Ovary (tissue), 9 donors: Measurements from ENCODE around the gene PPP4C. TPM values are rescaled to one million over a fixed set of nuclear protein-coding genes. Genes with fewer than 3 reads are reported as not detected.
"Not testable (repeated sequence)": the region's sequence is repeated elsewhere in the genome, so short reads cannot be mapped to it uniquely, and the experiment has no call there.

Experiments
- DNase-seq, 5 donors: peaks; one replicate each; pipeline ENCODE4 v3.0.0-alpha.2; 2019 to 2020
- H3K27ac ChIP-seq, 2 donors: fragments of 200-600 bp; one replicate each; pipeline versions ENCODE4 v1.5.1 to v1.8.0; 2019 to 2022
- H3K27me3 ChIP-seq: fragments of 200-600 bp; one replicate; pipeline ENCODE4 v1.8.0; 2022
- H3K36me3 ChIP-seq: fragments of 200-600 bp; sonication (generic); one replicate; pipeline ENCODE4 v1.5.1; 2019
- H3K4me1 ChIP-seq: one replicate; pipeline ENCODE4 v1.8.1; 2013; ENCODE audit warnings: mild to moderate bottlenecking, moderate library complexity; ENCODE audit not compliant: insufficient read depth
- H3K4me3 ChIP-seq: fragments of 200-600 bp; sonication (generic); one replicate; pipeline ENCODE4 v1.5.1; 2017
- H3K9me3 ChIP-seq, 2 donors: fragments of 200-600 bp in 1 of 2; sonication (generic) in 1 of 2; one replicate each; pipeline versions ENCODE4 v1.5.1 to v1.8.1; 2013 to 2019; ENCODE audit warnings: mild to moderate bottlenecking in 1 of 2, moderate library complexity in 1 of 2
- CTCF ChIP-seq, 3 donors: fragments of 450-650 bp in 2 of 3; fragments of 200-600 bp in 1 of 3; IDR thresholded peaks; one replicate each; pipeline versions ENCODE4 v1.5.1 to v1.8.0; 2016 to 2022; ENCODE audit warnings: antibody characterized with exemption in 3 of 3, mild to moderate bottlenecking in 1 of 3
- EP300 ChIP-seq: sonication (generic); formaldehyde crosslinking; IDR thresholded peaks from one replicate; pipeline ENCODE4 v1.6.1; 2017; ENCODE audit warnings: antibody characterized with exemption
- POLR2A ChIP-seq: fragments of 450-650 bp; IDR thresholded peaks from one replicate; pipeline ENCODE4 v1.6.1; 2017; ENCODE audit warnings: antibody characterized with exemption, mild to moderate bottlenecking, moderate library complexity
- WGBS, 3 donors: extraction: QIAGEN DNeasy Blood & Tissue Kit in 1 of 3; methylation state at CpG; one replicate each; pipeline versions ENCODE4 v1.1.5 to v1.1.7; 2013 to 2017; 5-methylcytosine and 5-hydroxymethylcytosine counted together
- intact Hi-C, 4 donors: fragments of 100-400 bp; cut with DNase I; formaldehyde crosslinking; loops; one replicate each; pipeline versions ENCODE4 v1.11.0 to v1.15.1; 2022 to 2023
- polyA plus RNA-seq, 2 donors: library from polyadenylated mRNA; stranded (reverse); fragments of 200-250 nt in 1 of 2; fragments of 350-450 nt in 1 of 2; fragmentation: Illumina TruSeq in 1 of 2; extraction: RNeasy Lipid Tissue Mini Kit (QIAGEN cat#74804) in 1 of 2; gene quantifications; one replicate each; pipeline ENCODE4 v1.2.3, GENCODE V29; 2013 to 2014
- total RNA-seq, 7 donors: library from RNA; depleted of rRNA in 2 of 7; stranded (reverse); fragments of >200 nt in 2 of 7; fragmentation: NEBNext Ultra II Directional in 3 of 7; extraction: Animal tissue kit (Norgen Biotek cat#: 25700) in 3 of 7; gene quantifications; one replicate each; pipeline versions ENCODE4 v1.1.0 to v1.2.4, GENCODE V29; 2016 to 2023
- donor health status: DM: no; HTN: no; CAD: no; lungs with moderate emphysema.
- donor health status: DM: no; HTN: no; CAD: no.
- donor health status: Bipolar disorder and iron deficiency.
- donor health status: DM: yes; HTN: yes; CAD: no.
- donor health status: DM: no; HTN: no; CAD: no.
- donor health status: DM: yes; HTN: yes; CAD: no.

PPP4C gene
- total and polyA plus RNA-seq, 9 donors, result 13.7 to 58.8 (median 49.1) TPM

GRCh38 chr16:30113711-30114333 is 38.0 kb downstream of the PPP4C start:
- intact Hi-C loops, result no loop called here

GRCh38 chr16:30114411-30114810 is 38.6 kb downstream of the PPP4C start:
- Histone ChIP-seq H3K4me1 (no peaks in the 10 kb centered on the region), H3K27ac (no peak overlapping the region), H3K4me3 (no peak overlapping the region), H3K27me3 (no peaks in the 10 kb centered on the region), H3K36me3 (no peaks in the 10 kb centered on the region), H3K9me3 (no peaks in the 10 kb centered on the region)
- TF ChIP-seq CTCF (IDR thresholded peaks at IDR 0.05) (no peak), POLR2A (no peak), EP300 (no peak)
- intact Hi-C loops, result no loop called here
- DNase-seq, result no peak
- WGBS, 3 donors, result 59 to 64% (median 61%) methylated on average over 11 of the region's 11 CpGs

More at GRCh38 chr16:30113711-30114333, 38.0 kb downstream of the PPP4C start:
- Histone ChIP-seq H3K27ac (no peak overlapping the region), H3K4me3 (no peak overlapping the region), H3K36me3 (no peaks in the 10 kb centered on the region), H3K4me1 (no peaks in the 10 kb centered on the region), H3K9me3 (no peaks in the 10 kb centered on the region), H3K27me3 (no peaks in the 10 kb centered on the region)
- WGBS, 3 donors, result 80 to 86% (median 82%) methylated on average over 18 to 20 of the region's 20 CpGs
- TF ChIP-seq EP300 (no peak), CTCF (IDR thresholded peaks at IDR 0.05) (no peak)
- DNase-seq, result no peak

GRCh38 chr16:30114833-30115232 is 39.0 kb downstream of the PPP4C start:
- H3K4me1 ChIP-seq, DNase-seq, H3K27ac ChIP-seq, intact Hi-C loops, H3K36me3 ChIP-seq, H3K9me3 ChIP-seq, H3K27me3 ChIP-seq, H3K4me3 ChIP-seq: not testable (repeated sequence)
- 86 to 90% (median 90%) methylated on average over 7 of the region's 7 CpGs for WGBS, 3 donors

GRCh38 chr16:30115238-30115637 is 39.4 kb downstream of the PPP4C start:
- no peak for DNase-seq
- 92 to 96% (median 92%) methylated on average over 7 of the region's 7 CpGs for WGBS, 3 donors
- H3K9me3 ChIP-seq, result no peaks in the 10 kb centered on the region
- no peak overlapping the region for H3K27ac ChIP-seq
- no peaks in the 10 kb centered on the region for H3K36me3 ChIP-seq
- H3K4me1 ChIP-seq, result no peaks in the 10 kb centered on the region
- H3K4me3 ChIP-seq, result no peak overlapping the region
- intact Hi-C loops, result no loop called here
- H3K27me3 ChIP-seq, result no peaks in the 10 kb centered on the region
- TF ChIP-seq POLR2A, result no peak
- no peak for TF ChIP-seq EP300
- no peak for TF ChIP-seq CTCF (IDR thresholded peaks at IDR 0.05)

- WGBS, 3 donors, result 81 to 88% (median 85%) methylated on average over 16 of the region's 16 CpGs
- intact Hi-C loops, result no loop called here
- H3K36me3 ChIP-seq, result no peaks in the 10 kb centered on the region
- H3K4me3 ChIP-seq, result no peak overlapping the region
- no peaks in the 10 kb centered on the region for H3K27me3 ChIP-seq
- H3K4me1 ChIP-seq, result no peaks in the 10 kb centered on the region
- TF ChIP-seq POLR2A (no peak), EP300 (no peak), CTCF (IDR thresholded peaks at IDR 0.05) (no peak)
- H3K27ac ChIP-seq, result no peak overlapping the region
- no peak for DNase-seq
- no peaks in the 10 kb centered on the region for H3K9me3 ChIP-seq
These were observed 40.8 kb downstream of the PPP4C start for GRCh38 chr16:30116291-30117207.
